ENCODE measurements around the gene HIP1. TPM values are rescaled to one million over a fixed set of nuclear protein-coding genes. Genes with fewer than 3 reads are reported as not detected.
A peak's percentile ranks its signal among the peaks of the same experiment; 100 is the strongest.

The HIP1 gene
- total RNA-seq, 2 donors from 2014 or later, result 12.2 to 13.6 TPM

GRCh38 chr7:75630549-75630948 lies 108.2 kb downstream of the HIP1 start:
- Histone ChIP-seq H3K36me3 (no peaks in the 10 kb centered on the region), H3K4me3 (no peak overlapping the region), H3K9me3 (no peaks in the 10 kb centered on the region), H3K4me1 (no peaks in the 10 kb centered on the region), H3K27ac (no peak overlapping the region), H3K27me3 (no peaks in the 10 kb centered on the region)
- no peak for TF ChIP-seq CTCF (IDR thresholded peaks at IDR 0.05)
- no peak for DNase-seq (ENCODE audit: low spot score)

- peaks cover 0 to 6% of the 10 kb centered on the region in 2 donors for H3K4me1 ChIP-seq
- H3K27ac ChIP-seq, result no peak overlapping the region
- no peak for DNase-seq (ENCODE audit: low spot score)
- no peak overlapping the region for H3K4me3 ChIP-seq
- H3K27me3 ChIP-seq, result no peaks in the 10 kb centered on the region
- H3K9me3 ChIP-seq, result no peaks in the 10 kb centered on the region
- TF ChIP-seq CTCF (IDR thresholded peaks at IDR 0.05), result no peak
- no peaks in the 10 kb centered on the region for H3K36me3 ChIP-seq
Observed at GRCh38 chr7:75629044-75629443, 109.7 kb downstream of the HIP1 start.

GRCh38 chr7:75628055-75628454 lies 110.7 kb downstream of the HIP1 start:
- peaks cover 0 to 16% of the 10 kb centered on the region in 2 donors for H3K4me1 ChIP-seq
- H3K27me3 ChIP-seq, result no peaks in the 10 kb centered on the region
- no peak overlapping the region for H3K4me3 ChIP-seq
- H3K9me3 ChIP-seq, result no peaks in the 10 kb centered on the region
- DNase-seq (ENCODE audit: low spot score), result no peak
- H3K27ac ChIP-seq, result no peak overlapping the region
- H3K36me3 ChIP-seq, result no peaks in the 10 kb centered on the region
- no peak for TF ChIP-seq CTCF (IDR thresholded peaks at IDR 0.05)

GRCh38 chr7:75626954-75627353 lies 111.8 kb downstream of the HIP1 start:
- Histone ChIP-seq H3K4me1 (peaks cover 0 to 18% of the 10 kb centered on the region in 2 donors), H3K27ac (no peak overlapping the region), H3K9me3 (no peaks in the 10 kb centered on the region), H3K36me3 (no peaks in the 10 kb centered on the region), H3K4me3 (no peak overlapping the region), H3K27me3 (no peaks in the 10 kb centered on the region)
- DNase-seq (ENCODE audit: low spot score), result no peak
- TF ChIP-seq CTCF (IDR thresholded peaks at IDR 0.05), result no peak

GRCh38 chr7:75625868-75626267 lies 112.9 kb downstream of the HIP1 start:
- no peaks in the 10 kb centered on the region for H3K36me3 ChIP-seq
- H3K9me3 ChIP-seq, result no peaks in the 10 kb centered on the region
- no peak overlapping the region for H3K27ac ChIP-seq
- H3K4me3 ChIP-seq, result no peak overlapping the region
- H3K4me1 ChIP-seq, result peaks cover 0 to 18% of the 10 kb centered on the region in 2 donors
- no peak for TF ChIP-seq CTCF (IDR thresholded peaks at IDR 0.05)
- no peak for DNase-seq (ENCODE audit: low spot score)
- H3K27me3 ChIP-seq, result no peaks in the 10 kb centered on the region

- Histone ChIP-seq H3K4me3 (no peak overlapping the region), H3K9me3 (no peaks in the 10 kb centered on the region), H3K27me3 (no peaks in the 10 kb centered on the region), H3K36me3 (no peaks in the 10 kb centered on the region), H3K27ac (peak overlapping the region; percentile 73 to 76), H3K4me1 (peaks cover 0 to 18% of the 10 kb centered on the region in 2 donors)
- DNase-seq (ENCODE audit: low spot score), result peak; percentile 85
- no peak for TF ChIP-seq CTCF (IDR thresholded peaks at IDR 0.05)
Observed at GRCh38 chr7:75624134-75624832, 114.5 kb downstream of the HIP1 start.
